ENCODE measurements around the gene CCDC178. TPM values are rescaled to one million over a fixed set of nuclear protein-coding genes. Genes with fewer than 3 reads are reported as not detected.

The CCDC178 gene
- total RNA-seq, 1 experiment from 2014 or later: not detected

DNA sequence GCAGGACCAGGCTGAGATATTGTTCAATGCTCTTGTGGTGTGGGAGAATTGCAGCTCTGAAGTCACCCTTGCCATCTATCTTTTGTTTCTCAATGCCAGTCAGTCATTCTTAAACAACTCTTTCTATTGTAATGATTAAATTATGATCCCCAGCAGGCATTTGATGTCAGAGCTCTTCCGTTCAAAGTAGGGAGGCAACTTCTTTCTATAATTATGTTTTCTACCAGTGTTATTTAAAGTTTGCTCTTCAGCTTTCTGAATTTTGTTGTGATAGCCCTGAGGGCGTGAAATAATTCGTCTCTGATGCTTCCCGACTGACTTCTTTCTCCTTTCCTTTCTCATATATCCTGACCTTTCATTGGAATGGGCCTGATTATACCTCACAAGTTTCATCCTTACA lies 506.3 kb downstream of the CCDC178 start:
- DNase-seq: no peak
- Histone ChIP-seq H3K4me3 (ENCODE audit: insufficient read depth, low read depth, low read length) (no peak overlapping the region), H3K36me3 (replicated peaks; ENCODE audit: control insufficient read depth, insufficient read depth, low read length) (no peaks in the 10 kb centered on the region), H3K27me3 (ENCODE audit: control insufficient read depth, insufficient read depth, low read length) (no peaks in the 10 kb centered on the region)

DNA sequence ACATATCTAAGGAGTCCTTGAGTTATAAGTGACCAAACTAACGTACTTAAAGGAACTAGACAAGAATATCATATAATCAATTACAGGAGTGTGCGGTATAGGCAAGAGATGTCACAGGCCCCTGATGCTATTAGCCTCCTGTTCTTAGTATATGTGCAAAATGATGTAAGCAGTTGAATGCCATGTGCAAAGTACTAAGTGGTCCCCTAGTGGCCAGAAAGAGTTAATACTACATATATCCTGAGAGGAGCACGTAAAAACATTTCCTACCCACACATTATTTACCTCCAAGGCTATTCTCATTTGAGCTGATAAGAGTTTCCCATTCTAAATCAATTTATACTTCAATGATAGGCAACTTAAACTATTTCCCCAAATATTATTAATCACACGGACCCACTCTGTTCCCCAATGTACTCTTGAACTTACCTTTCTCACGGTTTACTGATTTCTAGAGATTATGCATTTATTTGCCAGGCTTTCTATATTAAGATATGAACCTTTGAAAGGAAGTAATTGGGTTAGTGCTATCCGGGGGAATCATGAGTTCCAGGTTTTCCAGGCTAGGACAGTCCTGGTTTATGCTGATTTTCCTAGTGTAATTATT lies 509.7 kb downstream of the CCDC178 start:
- Histone ChIP-seq H3K27me3 (ENCODE audit: control insufficient read depth, insufficient read depth, low read length) (no peaks in the 10 kb centered on the region), H3K36me3 (replicated peaks; ENCODE audit: control insufficient read depth, insufficient read depth, low read length) (no peaks in the 10 kb centered on the region), H3K4me3 (ENCODE audit: insufficient read depth, low read depth, low read length) (no peak overlapping the region)
- DNase-seq: peak; percentile 54

DNA sequence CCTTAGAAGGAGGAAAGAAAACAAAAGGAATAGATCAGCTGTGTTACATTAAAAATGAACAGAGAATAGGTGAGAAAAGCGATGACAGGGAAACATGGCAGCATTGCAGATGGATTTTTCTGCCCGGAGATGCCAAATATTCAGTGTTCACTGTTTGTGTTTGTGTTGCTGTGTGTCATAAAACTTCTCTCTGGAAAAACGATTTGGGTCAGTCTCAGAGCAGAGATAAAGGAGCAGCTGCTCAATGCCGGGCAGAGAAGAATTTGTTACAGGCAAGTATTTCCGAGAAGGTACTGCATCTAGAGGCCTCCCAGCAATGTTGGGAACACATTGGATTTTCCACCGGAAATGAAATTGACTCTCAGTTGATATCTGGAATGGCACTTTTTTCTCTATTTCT lies 511.3 kb downstream of the CCDC178 start:
- no peak overlapping the region for H3K4me3 ChIP-seq (ENCODE audit: insufficient read depth, low read depth, low read length)
- H3K27me3 ChIP-seq (ENCODE audit: control insufficient read depth, insufficient read depth, low read length): no peaks in the 10 kb centered on the region
- DNase-seq: no peak
- no peaks in the 10 kb centered on the region for H3K36me3 ChIP-seq (replicated peaks; ENCODE audit: control insufficient read depth, insufficient read depth, low read length)

DNA sequence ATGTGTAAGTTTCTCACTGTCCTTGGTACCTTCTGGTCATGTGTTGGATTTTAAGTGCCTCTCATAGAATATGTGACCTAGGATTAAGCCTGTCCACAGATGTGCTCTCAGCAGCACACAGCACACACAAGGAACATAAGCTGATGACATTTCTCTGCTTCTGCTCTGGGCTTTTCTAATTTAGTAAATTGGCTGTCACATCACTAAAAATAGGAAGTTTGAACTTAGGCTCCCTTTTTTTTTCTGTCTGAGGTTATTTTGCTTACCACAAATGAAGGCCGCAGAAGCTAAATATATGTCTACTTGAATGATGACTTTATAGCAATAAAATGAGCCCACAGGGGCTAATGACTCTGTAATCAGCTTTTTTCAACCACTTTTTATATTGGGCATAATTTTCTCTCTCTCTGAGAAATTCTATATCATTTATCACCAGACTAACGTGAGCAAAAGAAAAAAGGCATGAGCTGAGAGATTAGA lies 517.5 kb downstream of the CCDC178 start:
- no peak overlapping the region for H3K4me3 ChIP-seq (ENCODE audit: insufficient read depth, low read depth, low read length)
- no peak for DNase-seq
- H3K36me3 ChIP-seq (replicated peaks; ENCODE audit: control insufficient read depth, insufficient read depth, low read length): no peaks in the 10 kb centered on the region
- no peaks in the 10 kb centered on the region for H3K27me3 ChIP-seq (ENCODE audit: control insufficient read depth, insufficient read depth, low read length)

DNA sequence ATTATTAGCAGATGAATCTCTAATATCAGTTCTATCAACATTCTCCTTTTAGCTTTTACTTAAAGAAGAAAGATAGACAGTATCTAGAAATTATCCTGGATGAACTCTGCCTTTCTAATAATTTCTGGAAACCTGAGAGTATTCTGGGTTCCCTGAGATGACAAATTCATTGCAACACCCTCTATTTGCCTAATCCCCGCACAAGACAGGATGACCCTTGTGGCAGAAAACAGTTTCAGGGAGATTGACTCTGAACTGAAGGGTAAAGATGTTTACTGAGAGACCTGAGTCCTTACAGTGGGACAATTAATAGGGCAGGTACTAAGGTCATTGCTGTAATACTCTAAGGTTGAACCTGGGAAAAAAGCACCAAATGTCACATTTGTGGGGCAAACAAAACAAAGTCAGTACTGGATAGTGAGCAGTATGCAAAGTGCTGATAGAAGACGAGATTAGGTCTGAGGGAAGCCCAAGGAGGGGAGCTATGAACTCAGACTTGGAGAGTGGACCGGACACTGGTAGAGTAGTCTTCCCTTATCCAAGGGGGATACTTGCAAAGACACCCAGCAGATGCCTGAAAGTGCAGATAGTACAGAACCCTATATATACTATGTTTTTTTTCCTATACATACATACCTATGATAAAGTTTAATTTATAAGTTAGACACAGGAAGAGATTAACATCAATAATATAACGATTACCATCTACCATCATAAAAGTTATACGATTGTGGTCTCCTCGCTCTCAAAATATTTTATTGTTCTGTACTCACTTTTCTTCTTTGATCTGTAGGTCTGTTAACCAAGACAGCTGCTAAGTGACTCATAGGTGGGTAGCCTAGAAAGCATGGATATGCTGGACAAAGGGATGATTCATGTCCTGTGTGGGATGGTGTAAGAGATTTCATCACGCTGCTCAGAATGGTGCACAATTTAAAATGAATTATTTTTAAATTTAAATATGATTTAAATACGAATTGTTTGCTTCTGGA lies 519.4 kb downstream of the CCDC178 start:
- Histone ChIP-seq H3K4me3 (ENCODE audit: insufficient read depth, low read depth, low read length) (no peak overlapping the region), H3K36me3 (replicated peaks; ENCODE audit: control insufficient read depth, insufficient read depth, low read length) (no peaks in the 10 kb centered on the region), H3K27me3 (ENCODE audit: control insufficient read depth, insufficient read depth, low read length) (no peaks in the 10 kb centered on the region)
- no peak for DNase-seq

DNA sequence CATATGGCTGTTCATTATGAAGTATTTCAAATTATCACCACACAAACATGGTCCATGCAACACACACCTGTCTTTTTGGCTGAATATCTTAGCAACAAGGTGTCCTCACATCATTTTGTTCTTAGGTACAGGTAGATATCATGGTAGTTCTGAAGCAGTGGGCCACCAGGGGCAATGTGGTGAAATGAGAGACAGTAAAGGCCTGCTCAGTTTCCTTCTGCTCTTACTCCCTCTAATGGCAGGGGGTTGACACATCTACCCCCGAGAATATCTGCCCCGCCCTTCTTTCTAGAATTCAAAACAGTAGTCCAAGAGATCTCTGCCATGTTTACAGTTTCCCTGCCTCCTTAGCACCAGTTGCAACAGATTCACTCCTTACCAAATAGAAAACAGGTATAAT lies 520.7 kb downstream of the CCDC178 start:
- DNase-seq: peak; percentile 68
- Histone ChIP-seq H3K4me3 (ENCODE audit: insufficient read depth, low read depth, low read length) (no peak overlapping the region), H3K36me3 (replicated peaks; ENCODE audit: control insufficient read depth, insufficient read depth, low read length) (no peaks in the 10 kb centered on the region), H3K27me3 (ENCODE audit: control insufficient read depth, insufficient read depth, low read length) (no peaks in the 10 kb centered on the region)

DNA sequence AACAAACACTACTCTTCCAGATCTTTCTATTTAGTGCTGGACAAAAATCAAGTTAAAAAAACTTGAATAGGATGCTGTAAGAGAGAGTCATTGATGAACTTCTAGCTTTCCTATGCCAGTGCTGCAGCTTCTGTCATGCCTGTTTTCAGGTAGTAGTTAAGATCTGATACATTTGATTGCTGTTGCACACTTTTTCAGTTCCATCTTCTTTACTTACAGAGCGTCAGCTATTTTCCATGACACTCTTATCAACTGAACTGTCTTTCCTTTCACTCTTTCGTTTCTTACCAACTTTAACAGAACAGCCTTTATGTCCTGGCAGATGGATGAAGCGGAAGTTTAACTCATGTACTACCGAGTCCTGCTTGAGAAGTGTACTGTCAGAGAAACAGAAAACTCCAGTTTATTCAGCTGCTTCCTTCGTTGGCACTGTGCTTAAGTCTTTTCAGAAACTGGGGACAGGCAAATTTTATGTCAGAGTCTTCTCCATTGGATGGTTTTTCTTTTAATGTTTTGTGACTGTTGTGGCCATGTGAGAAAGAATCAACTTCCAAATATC lies 521.8 kb downstream of the CCDC178 start:
- DNase-seq: no peak
- no peaks in the 10 kb centered on the region for H3K27me3 ChIP-seq (ENCODE audit: control insufficient read depth, insufficient read depth, low read length)
- H3K36me3 ChIP-seq (replicated peaks; ENCODE audit: control insufficient read depth, insufficient read depth, low read length): no peaks in the 10 kb centered on the region
- no peak overlapping the region for H3K4me3 ChIP-seq (ENCODE audit: insufficient read depth, low read depth, low read length)

DNA sequence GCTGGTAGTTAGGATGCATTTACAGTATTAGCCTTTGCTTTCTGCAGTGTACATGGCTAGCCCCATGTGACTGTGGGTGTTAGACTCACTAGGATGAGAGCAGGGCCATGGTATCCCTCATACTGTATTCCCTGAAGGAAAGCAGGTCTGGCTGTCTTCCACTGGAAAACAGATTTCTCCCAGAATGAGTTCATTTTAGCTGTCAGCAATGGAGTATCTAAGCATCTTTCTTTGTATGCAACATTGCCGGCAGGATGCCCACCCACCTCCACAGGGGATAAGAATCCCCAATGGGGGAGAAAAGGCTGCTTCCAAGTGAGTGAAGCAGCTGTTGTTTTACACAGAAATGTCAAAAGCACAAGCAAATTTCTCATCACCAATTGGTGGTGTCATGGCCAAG lies 525.0 kb downstream of the CCDC178 start:
- Histone ChIP-seq H3K36me3 (replicated peaks; ENCODE audit: control insufficient read depth, insufficient read depth, low read length) (no peaks in the 10 kb centered on the region), H3K27me3 (ENCODE audit: control insufficient read depth, insufficient read depth, low read length) (no peaks in the 10 kb centered on the region), H3K4me3 (ENCODE audit: insufficient read depth, low read depth, low read length) (no peak overlapping the region)
- no peak for DNase-seq

DNA sequence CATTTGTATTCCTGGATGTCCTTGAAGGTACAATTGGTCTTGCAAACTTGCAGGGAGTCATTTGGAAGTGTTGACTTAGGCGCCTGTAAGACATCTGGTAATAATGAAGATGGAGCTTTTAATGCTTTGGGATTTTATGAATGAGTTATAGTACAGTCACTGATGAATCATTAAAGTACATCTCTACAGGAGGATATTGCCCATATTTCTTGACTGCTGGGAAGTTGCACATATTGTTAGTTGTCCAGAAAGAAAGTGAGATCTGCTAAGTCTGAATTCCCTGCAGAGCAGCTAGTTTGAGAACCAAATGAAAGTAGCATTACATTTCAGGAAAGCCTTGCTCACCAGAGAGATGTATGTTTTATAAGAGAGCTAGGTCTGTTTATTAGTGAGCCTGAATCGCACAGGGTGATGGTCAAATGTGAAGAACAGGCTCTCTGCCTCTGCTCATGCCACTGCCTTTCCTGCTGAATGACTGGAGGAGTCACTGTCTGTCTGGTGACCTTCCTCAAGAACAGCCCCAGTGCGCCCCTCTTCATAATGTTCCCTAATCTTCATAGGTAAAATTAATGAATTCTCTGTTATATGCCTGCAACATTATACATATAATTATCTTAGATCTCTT lies 528.7 kb downstream of the CCDC178 start:
- Histone ChIP-seq H3K36me3 (replicated peaks; ENCODE audit: control insufficient read depth, insufficient read depth, low read length) (no peaks in the 10 kb centered on the region), H3K4me3 (ENCODE audit: insufficient read depth, low read depth, low read length) (no peak overlapping the region), H3K27me3 (ENCODE audit: control insufficient read depth, insufficient read depth, low read length) (no peaks in the 10 kb centered on the region)
- no peak for DNase-seq

DNA sequence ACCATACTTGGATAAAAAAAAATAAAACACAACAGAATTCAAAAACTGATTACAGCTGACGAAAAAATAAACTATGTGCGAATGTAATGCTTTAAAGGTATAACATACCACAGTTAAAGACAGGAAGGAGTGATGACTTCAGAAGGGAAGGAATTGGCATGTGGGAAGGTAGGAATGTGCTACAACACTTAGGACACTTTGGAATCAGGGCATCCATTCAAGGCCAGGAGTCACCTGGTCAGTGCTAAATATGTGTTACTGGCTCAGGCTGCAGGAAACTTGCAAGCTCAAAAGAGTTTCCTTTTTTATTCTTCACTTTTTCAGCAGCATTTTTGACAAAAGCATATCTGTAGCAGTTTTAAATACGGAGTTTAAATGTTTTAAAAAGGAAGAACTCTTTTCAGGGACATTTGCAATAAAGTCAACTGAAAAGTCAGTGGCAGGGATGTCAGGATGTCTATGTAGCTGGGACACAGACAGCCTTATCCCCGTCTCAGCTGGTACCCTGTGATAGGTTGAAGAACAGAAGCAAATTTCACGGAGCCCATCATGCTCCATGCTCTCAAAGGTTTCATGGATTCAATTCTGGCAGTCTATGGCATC lies 529.7 kb downstream of the CCDC178 start:
- Histone ChIP-seq H3K27me3 (ENCODE audit: control insufficient read depth, insufficient read depth, low read length) (no peaks in the 10 kb centered on the region), H3K36me3 (replicated peaks; ENCODE audit: control insufficient read depth, insufficient read depth, low read length) (no peaks in the 10 kb centered on the region), H3K4me3 (ENCODE audit: insufficient read depth, low read depth, low read length) (no peak overlapping the region)
- no peak for DNase-seq

DNA sequence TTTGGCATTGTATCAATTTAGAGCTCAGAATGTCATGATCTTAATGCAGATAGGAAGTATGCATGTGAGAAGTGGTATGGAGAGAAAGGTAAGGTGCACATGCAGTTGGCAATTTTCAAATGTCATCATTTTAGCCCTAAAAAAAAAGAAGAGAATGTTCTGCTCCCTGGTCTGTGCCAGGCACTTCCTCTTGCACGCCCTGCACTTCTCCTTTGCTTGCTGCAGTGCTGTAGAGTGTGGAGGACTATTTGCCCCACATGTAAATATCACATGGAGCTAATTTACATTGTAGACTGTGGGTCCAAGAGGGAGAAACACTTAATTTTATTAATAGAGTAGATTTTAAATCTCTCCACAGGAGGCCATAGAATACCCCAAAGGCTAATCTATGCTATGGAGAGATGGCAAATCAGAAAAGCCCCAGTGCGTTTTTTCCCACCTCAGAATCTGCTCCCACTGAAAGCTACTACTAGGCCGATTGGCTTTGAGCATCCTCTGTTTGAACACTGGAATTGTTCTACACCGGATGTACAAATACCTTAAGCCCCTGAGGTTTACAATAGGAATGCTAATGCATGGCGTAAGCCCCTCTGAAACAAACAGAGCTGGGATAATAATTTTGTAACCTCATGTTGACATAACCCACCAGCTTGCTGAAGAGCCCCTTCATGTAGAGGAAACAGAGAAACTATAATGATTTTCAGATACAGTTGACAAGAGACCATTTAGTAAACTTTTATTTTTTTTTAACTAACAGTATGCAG lies 530.5 kb downstream of the CCDC178 start:
- Histone ChIP-seq H3K36me3 (replicated peaks; ENCODE audit: control insufficient read depth, insufficient read depth, low read length) (no peaks in the 10 kb centered on the region), H3K4me3 (ENCODE audit: insufficient read depth, low read depth, low read length) (no peak overlapping the region), H3K27me3 (ENCODE audit: control insufficient read depth, insufficient read depth, low read length) (no peaks in the 10 kb centered on the region)
- no peak for DNase-seq

DNA sequence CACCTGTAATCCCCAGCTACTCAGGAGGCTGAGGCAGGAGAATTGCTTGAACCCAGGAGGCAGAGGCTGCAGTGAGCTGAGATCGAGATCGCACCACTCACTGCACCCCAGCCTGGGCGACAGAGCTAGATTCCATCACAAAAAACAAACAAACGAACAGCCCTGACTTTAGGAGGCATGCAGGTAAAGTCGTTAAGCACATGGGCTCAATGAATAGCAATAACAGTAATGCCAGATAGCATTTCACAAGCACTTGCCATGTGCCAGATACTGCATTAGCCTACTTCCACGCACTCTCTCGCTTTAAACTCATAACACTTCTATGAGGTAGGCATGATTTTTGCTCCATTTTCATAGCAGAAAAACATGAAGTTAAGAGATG lies 532.1 kb downstream of the CCDC178 start:
- no peak for DNase-seq
- no peaks in the 10 kb centered on the region for H3K27me3 ChIP-seq (ENCODE audit: control insufficient read depth, insufficient read depth, low read length)
- H3K4me3 ChIP-seq (ENCODE audit: insufficient read depth, low read depth, low read length): no peak overlapping the region
- no peaks in the 10 kb centered on the region for H3K36me3 ChIP-seq (replicated peaks; ENCODE audit: control insufficient read depth, insufficient read depth, low read length)

DNA sequence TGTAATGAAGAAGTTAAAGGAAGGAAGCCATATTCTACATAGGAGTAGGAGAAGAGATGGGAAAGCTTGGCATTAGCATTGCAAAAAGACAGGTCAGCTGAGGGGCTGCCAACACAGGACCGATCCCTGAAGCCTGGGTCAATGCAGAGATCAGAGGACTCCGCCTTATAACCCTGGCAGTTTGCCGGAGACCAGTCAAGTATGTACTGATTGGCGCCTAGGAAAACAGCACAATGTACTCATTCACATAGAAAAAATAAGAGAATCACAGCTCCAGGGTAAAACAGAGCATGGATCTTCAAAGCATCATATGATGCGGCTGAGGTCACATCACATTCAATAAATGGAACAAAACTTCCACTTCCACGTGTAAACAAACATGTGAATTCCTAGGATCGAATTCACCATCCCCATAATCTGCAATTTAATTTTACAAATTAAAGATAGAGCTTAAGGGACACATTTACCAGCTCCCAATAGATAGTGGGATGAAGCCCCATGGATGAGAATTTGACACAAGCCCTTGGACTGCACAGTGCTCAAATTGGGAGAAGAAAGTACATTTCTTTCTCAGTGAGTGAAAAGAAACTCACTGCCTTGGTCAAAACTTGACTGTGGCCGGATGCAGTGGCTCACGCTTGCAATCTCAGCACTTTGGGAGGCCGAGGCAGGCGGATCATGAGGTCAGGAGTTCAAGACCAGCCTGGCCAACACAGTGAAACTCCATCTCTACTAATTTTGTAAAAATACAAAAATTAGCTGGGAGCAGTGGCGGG lies 532.7 kb downstream of the CCDC178 start:
- Histone ChIP-seq H3K36me3 (replicated peaks; ENCODE audit: control insufficient read depth, insufficient read depth, low read length) (no peaks in the 10 kb centered on the region), H3K27me3 (ENCODE audit: control insufficient read depth, insufficient read depth, low read length) (no peaks in the 10 kb centered on the region), H3K4me3 (ENCODE audit: insufficient read depth, low read depth, low read length) (no peak overlapping the region)
- DNase-seq: no peak
